ENCODE measurements around the gene ZNF775. TPM values are rescaled to one million over a fixed set of nuclear protein-coding genes. Genes with fewer than 3 reads are reported as not detected.

Gene ZNF775
- polyA plus RNA-seq, 3 donors: 1.3 to 2.7 (median 1.4) TPM

DNA sequence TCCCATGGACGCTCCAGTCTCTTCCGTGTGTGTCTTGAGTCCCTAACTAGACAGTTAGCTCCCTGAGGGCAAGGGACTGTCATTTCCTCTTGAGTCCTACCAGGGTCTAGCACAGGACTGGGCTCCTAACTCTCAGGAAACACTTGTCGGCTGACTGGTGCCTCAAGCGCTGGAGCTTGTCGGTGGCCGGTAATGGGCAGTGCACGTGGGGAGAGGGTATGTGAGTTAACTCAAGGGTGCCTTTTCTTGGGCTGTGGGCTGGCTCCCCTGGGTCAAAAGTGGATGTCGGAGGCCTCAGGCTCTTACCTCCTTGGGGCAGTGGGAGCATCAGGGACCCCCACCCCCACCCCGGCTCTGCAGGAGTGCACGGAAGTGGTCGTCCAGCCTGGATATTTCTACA, 32.9 kb downstream of the ZNF775 start:
- Mint-ChIP-seq H3K27ac (no peak overlapping the region), H3K27me3 (ENCODE audit: low read depth in 3 of 3) (peaks cover 1 to 9% (median 3%) of the 10 kb centered on the region in 3 donors), H3K36me3 (peaks cover 0 to 15% of the 10 kb centered on the region in 2 donors), H3K4me3 (no peak overlapping the region), H3K4me1 (peaks cover 5% of the 10 kb centered on the region), H3K9me3 (peaks cover 0 to 1% (median 0%) of the 10 kb centered on the region in 7 donors)
- no peaks in the 10 kb centered on the region for H3K36me3 ChIP-seq (replicated peaks in 1 of 2; ENCODE audit: control insufficient read depth in 1 of 2, insufficient read depth in 2 of 2, low read length in 2 of 2)
- DNase-seq: no peak
- no peak overlapping the region for H2AFZ ChIP-seq (ENCODE audit: insufficient read depth, low read depth, low read length, poor library complexity, severe bottlenecking)
- H4K20me1 ChIP-seq (ENCODE audit: insufficient read depth, low read length): no peaks in the 10 kb centered on the region
- H3K79me2 ChIP-seq (ENCODE audit: insufficient read depth, low read length): no peaks in the 10 kb centered on the region
- no peaks in the 10 kb centered on the region for H3K9me3 ChIP-seq (replicated peaks in 1 of 2; ENCODE audit: control insufficient read depth in 1 of 2, insufficient read depth in 1 of 2, low read length in 2 of 2)
- H3K27me3 ChIP-seq (ENCODE audit: control insufficient read depth in 2 of 2, insufficient read depth in 2 of 2, low read length in 2 of 2): no peaks in the 10 kb centered on the region
- 93% methylated on average over 6 of the region's 11 CpGs for WGBS (ENCODE audit: insufficient coverage)
- no peak overlapping the region for H3K27ac ChIP-seq (ENCODE audit: low read depth in 1 of 2, low read length in 2 of 2)
- no peak overlapping the region for H3K9ac ChIP-seq (ENCODE audit: insufficient read depth, low read length, poor library complexity, severe bottlenecking)
- peaks cover 2 to 3% of the 10 kb centered on the region in 2 donors for H3K4me1 ChIP-seq (ENCODE audit: control insufficient read depth in 1 of 2, insufficient read depth in 2 of 2, low read length in 2 of 2)
- no peak overlapping the region for H3K4me3 ChIP-seq (replicated peaks in 1 of 3; ENCODE audit: low read depth in 2 of 3, low read length in 3 of 3)
- TF ChIP-seq, protein P1, sequence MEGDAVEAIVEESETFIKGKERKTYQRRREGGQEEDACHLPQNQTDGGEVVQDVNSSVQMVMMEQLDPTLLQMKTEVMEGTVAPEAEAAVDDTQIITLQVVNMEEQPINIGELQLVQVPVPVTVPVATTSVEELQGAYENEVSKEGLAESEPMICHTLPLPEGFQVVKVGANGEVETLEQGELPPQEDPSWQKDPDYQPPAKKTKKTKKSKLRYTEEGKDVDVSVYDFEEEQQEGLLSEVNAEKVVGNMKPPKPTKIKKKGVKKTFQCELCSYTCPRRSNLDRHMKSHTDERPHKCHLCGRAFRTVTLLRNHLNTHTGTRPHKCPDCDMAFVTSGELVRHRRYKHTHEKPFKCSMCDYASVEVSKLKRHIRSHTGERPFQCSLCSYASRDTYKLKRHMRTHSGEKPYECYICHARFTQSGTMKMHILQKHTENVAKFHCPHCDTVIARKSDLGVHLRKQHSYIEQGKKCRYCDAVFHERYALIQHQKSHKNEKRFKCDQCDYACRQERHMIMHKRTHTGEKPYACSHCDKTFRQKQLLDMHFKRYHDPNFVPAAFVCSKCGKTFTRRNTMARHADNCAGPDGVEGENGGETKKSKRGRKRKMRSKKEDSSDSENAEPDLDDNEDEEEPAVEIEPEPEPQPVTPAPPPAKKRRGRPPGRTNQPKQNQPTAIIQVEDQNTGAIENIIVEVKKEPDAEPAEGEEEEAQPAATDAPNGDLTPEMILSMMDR (IDR thresholded peaks at IDR 0.05): no peak
- no peak overlapping the region for H3K4me2 ChIP-seq (replicated peaks; ENCODE audit: extremely low read depth, low read length, poor library complexity, severe bottlenecking)
- intact Hi-C loops (cut with micrococcal nuclease): no loop called here

DNA sequence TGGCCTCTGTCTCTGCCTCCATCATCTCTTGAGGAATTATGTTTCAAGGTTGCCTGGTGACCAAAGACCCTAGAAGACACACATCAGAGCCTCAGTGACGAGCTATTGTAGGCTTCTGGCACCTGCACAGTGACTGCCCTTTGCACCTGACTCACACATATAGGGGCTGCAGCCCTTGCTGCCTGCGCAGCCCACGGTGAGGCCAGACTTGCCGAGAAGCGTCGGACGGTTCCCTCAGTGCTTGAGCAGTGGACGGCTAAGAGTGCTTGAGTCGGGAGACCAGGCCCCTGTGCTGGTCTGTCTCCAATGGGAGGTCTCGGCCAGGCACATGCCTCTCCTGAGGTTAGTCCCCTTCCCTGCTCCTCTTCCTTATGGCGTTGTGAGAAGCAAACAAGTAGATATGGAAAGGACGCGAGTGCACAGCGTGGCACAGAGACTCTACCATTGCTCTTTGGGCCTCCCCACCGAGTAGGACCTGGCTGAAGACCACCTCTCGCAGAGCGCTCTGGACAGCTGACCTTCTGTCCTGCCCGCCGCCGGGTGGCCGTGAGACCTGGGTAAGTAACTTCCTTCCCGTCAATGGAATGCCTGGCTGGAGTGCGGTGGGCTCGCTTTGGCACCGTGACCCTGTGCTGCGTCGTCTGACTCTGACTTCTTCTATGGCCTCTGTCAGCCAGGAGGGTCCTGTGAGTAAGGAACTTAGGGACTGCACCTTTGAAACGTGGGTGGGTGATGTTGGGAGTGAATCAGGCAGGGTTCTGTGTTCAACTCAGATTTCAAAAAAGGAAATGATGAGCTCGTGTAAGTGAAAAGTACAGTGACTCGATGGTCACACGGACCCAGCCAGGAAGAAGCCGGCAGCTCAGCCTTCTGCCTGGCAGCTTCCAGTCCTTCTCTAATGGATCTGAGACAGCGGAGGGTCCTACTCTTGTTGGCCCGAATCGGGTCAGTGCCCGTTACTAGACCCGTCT, 33.7 kb downstream of the ZNF775 start:
- intact Hi-C loops (cut with micrococcal nuclease): no loop called here
- no peak overlapping the region for H3K27ac ChIP-seq (ENCODE audit: low read depth in 1 of 2, low read length in 2 of 2)
- no peaks in the 10 kb centered on the region for H3K36me3 ChIP-seq (replicated peaks in 1 of 2; ENCODE audit: control insufficient read depth in 1 of 2, insufficient read depth in 2 of 2, low read length in 2 of 2)
- H3K27ac Mint-ChIP-seq: no peak overlapping the region
- TF ChIP-seq, protein P1 (IDR thresholded peaks at IDR 0.05): no peak
- 95% methylated on average over 34 of the region's 37 CpGs for WGBS (ENCODE audit: insufficient coverage)
- no peak overlapping the region for H2AFZ ChIP-seq (ENCODE audit: insufficient read depth, low read depth, low read length, poor library complexity, severe bottlenecking)
- peaks cover 0 to 1% (median 0%) of the 10 kb centered on the region in 7 donors for H3K9me3 Mint-ChIP-seq
- no peak for DNase-seq
- H3K27me3 ChIP-seq (ENCODE audit: control insufficient read depth in 2 of 2, insufficient read depth in 2 of 2, low read length in 2 of 2): no peaks in the 10 kb centered on the region
- H3K27me3 Mint-ChIP-seq (ENCODE audit: low read depth in 3 of 3): peaks cover 1 to 12% (median 3%) of the 10 kb centered on the region in 3 donors
- H3K4me2 ChIP-seq (replicated peaks; ENCODE audit: extremely low read depth, low read length, poor library complexity, severe bottlenecking): no peak overlapping the region
- H3K4me3 ChIP-seq (replicated peaks in 1 of 3; ENCODE audit: low read depth in 2 of 3, low read length in 3 of 3): no peak overlapping the region
- no peak overlapping the region for H3K9ac ChIP-seq (ENCODE audit: insufficient read depth, low read length, poor library complexity, severe bottlenecking)
- no peak overlapping the region for H3K4me3 Mint-ChIP-seq
- H3K79me2 ChIP-seq (ENCODE audit: insufficient read depth, low read length): no peaks in the 10 kb centered on the region
- H3K9me3 ChIP-seq (replicated peaks in 1 of 2; ENCODE audit: control insufficient read depth in 1 of 2, insufficient read depth in 1 of 2, low read length in 2 of 2): no peaks in the 10 kb centered on the region
- H4K20me1 ChIP-seq (ENCODE audit: insufficient read depth, low read length): no peaks in the 10 kb centered on the region
- peaks cover 2% of the 10 kb centered on the region for H3K4me1 Mint-ChIP-seq
- no peaks in the 10 kb centered on the region for H3K4me1 ChIP-seq (ENCODE audit: control insufficient read depth in 1 of 2, insufficient read depth in 2 of 2, low read length in 2 of 2)
- H3K36me3 Mint-ChIP-seq: peaks cover 0 to 12% of the 10 kb centered on the region in 2 donors
